Measurements from ENCODE around the gene FAM236D.
"Not testable (repeated sequence)": the region's sequence is repeated elsewhere in the genome, so short reads cannot be mapped to it uniquely, and the experiment has no call there.

- TF ChIP-seq CTCF (conservative IDR thresholded peaks at IDR 0.05); ZFX (IDR thresholded peaks at IDR 0.05): not testable (repeated sequence)
Measured at GRCh38 chrX:72788142-72788541, 19.9 kb downstream of the FAM236D start.

Data from C4-2B (cell line).